A549 (cell line): ENCODE measurements around the gene REPS2. TPM values are rescaled to one million over a fixed set of nuclear protein-coding genes. Genes with fewer than 3 reads are reported as not detected.
"Not testable (repeated sequence)": the region's sequence is repeated elsewhere in the genome, so short reads cannot be mapped to it uniquely, and the experiment has no call there.

Experiments used
- ATAC-seq, 2 experiments: fragments of 200-7000 bp in 1 of 2; fragments of >200 bp in 1 of 2; cut with Nextera tagmentation in 1 of 2; cut with Tn5 transposase in 1 of 2; 3 replicates each; pipeline versions ENCODE4 v1.8.0 to v1.9.1; 2018 to 2020; ENCODE audit warnings: mild to moderate bottlenecking in 1 of 2, moderate library complexity in 1 of 2
- CTCF ChIA-PET: fragments of 300-600 bp; sonication (Branson Sonifier 250); formaldehyde crosslinking; extraction: SDS; loops from one replicate; lab custom pipeline; 2021; ENCODE audit warnings: antibody characterized with exemption, inconsistent platforms; lab: Yijun Ruan, JAX
- POLR2A ChIA-PET: fragments of 350-600 bp; formaldehyde crosslinking; extraction: SDS; loops from one replicate; lab custom pipeline; 2021; ENCODE audit warnings: antibody characterized with exemption, inconsistent platforms; lab: Yijun Ruan, JAX
- DNase-seq, 2 experiments: peaks; one replicate each; pipeline versions ENCODE4 v3.0.0 to v3.0.0-alpha.2; 2011 to 2016; ENCODE audit warnings: low read depth in 1 of 2, low spot score in 1 of 2
- FAIRE-seq: peaks from 2 replicates; lab custom pipeline; 2011; peaks lifted over from hg19 to GRCh38; lab: Jason Lieb, UNC
- H3K27ac ChIP-seq, 2 experiments: fragments of >200 bp; sonication (Bioruptor Twin); formaldehyde crosslinking; 3 replicates each; pipeline ENCODE4 v1.5.1; 2016 to 2017
- H3K4me1 ChIP-seq: fragments of >200 bp; sonication (Bioruptor Twin); formaldehyde crosslinking; 3 replicates; pipeline ENCODE4 v1.6.1; 2016
- H3K4me2 ChIP-seq: fragments of >200 bp; sonication (Bioruptor Twin); formaldehyde crosslinking; 3 replicates; pipeline ENCODE4 v1.6.1; 2016
- H3K4me3 ChIP-seq: fragments of >200 bp; sonication (Bioruptor Twin); formaldehyde crosslinking; 3 replicates; pipeline ENCODE4 v1.5.1; 2016
- H3K9me3 ChIP-seq: fragments of >200 bp; sonication (Bioruptor Twin); formaldehyde crosslinking; 3 replicates; pipeline ENCODE4 v1.6.1; 2016
- CEBPB ChIP-seq, 2 experiments: fragments of >200 bp in 1 of 2; sonication (Bioruptor Twin) in 1 of 2; formaldehyde crosslinking in 1 of 2; IDR thresholded peaks; 2 replicates each; pipeline ENCODE4 v1.6.1; 2012 to 2016
- ESRRA ChIP-seq: fragments of 150-350 bp; IDR thresholded peaks from 2 replicates; pipeline ENCODE4 v1.6.1; 2014; ENCODE audit warnings: mild to moderate bottlenecking, low read length, borderline replicate concordance
- HOXA7 ChIP-seq: fragments of 250-450 bp; sonication (Bioruptor Pico); IDR thresholded peaks from 2 replicates; pipeline ENCODE4 v1.5.0; 2020; ENCODE audit warnings: mild to moderate bottlenecking, moderate library complexity
- HOXB13 ChIP-seq: fragments of 250-450 bp; sonication (Bioruptor Pico); IDR thresholded peaks from 2 replicates; pipeline ENCODE4 v1.5.0; 2020; ENCODE audit warnings: low read depth, mild to moderate bottlenecking, moderate library complexity
- JUN ChIP-seq, 2 experiments: fragments of >200 bp; sonication (Bioruptor Twin); formaldehyde crosslinking; IDR thresholded peaks; 2 replicates in 1 of 2; 3 replicates in 1 of 2; pipeline ENCODE4 v1.6.1; 2016 to 2017
- MAZ ChIP-seq: fragments of 150-350 bp; IDR thresholded peaks from 2 replicates; pipeline ENCODE4 v1.6.1; 2014; ENCODE audit warnings: antibody characterized with exemption, low read depth, low read length, borderline replicate concordance
- NFE2L2 ChIP-seq: fragments of 150-350 bp; conservative IDR thresholded peaks from 2 replicates; pipeline ENCODE4 v1.6.1; 2014; ENCODE audit warnings: low read length
- NPAS2 ChIP-seq: fragments of 250-450 bp; sonication (Bioruptor Pico); IDR thresholded peaks from 2 replicates; pipeline ENCODE4 v1.8.0; 2022; ENCODE audit warnings: mild to moderate bottlenecking, moderate library complexity, borderline replicate concordance
- PHF8 ChIP-seq: fragments of 200-600 bp; sonication (generic); IDR thresholded peaks from 2 replicates; pipeline ENCODE4 v1.6.1; 2016; ENCODE audit warnings: low read depth, mild to moderate bottlenecking, antibody characterized with exemption, moderate library complexity, borderline replicate concordance
- POLR2A ChIP-seq: IDR thresholded peaks from 2 replicates; pipeline ENCODE4 v1.6.1; 2012; ENCODE audit warnings: mild to moderate bottlenecking, low read length
- POLR2AphosphoS2 ChIP-seq: conservative IDR thresholded peaks from 2 replicates; pipeline ENCODE4 v1.6.1; 2012; ENCODE audit warnings: low read length, improper control_type of control experiment, inconsistent platforms
- RAD21 ChIP-seq, 2 experiments: fragments of >200 bp in 1 of 2; sonication (Bioruptor Twin) in 1 of 2; formaldehyde crosslinking in 1 of 2; IDR thresholded peaks in 1 of 2; conservative IDR thresholded peaks in 1 of 2; 2 replicates in 1 of 2; 3 replicates in 1 of 2; pipeline ENCODE4 v1.6.1; 2012 to 2018; ENCODE audit warnings: inconsistent platforms in 1 of 2
- SMC3 ChIP-seq: fragments of >200 bp; sonication (Bioruptor Twin); formaldehyde crosslinking; IDR thresholded peaks from 3 replicates; pipeline ENCODE4 v1.6.1; 2018; ENCODE audit warnings: inconsistent platforms
- SREBF2 ChIP-seq: fragments of 450-650 bp; IDR thresholded peaks from 2 replicates; pipeline ENCODE4 v1.6.1; 2014; ENCODE audit warnings: mild to moderate bottlenecking, moderate library complexity
- ZC3H11A ChIP-seq: fragments of 450-650 bp; IDR thresholded peaks from 2 replicates; pipeline ENCODE4 v1.6.1; 2014; ENCODE audit warnings: antibody characterized with exemption, mild to moderate bottlenecking
- ZNF302 ChIP-seq: fragments of 250-450 bp; sonication (Bioruptor Pico); IDR thresholded peaks from 2 replicates; pipeline ENCODE4 v1.9.0; 2021; ENCODE audit warnings: inconsistent platforms, mild to moderate bottlenecking, moderate library complexity
- ZSCAN20 ChIP-seq: fragments of 250-450 bp; sonication (Bioruptor Pico); IDR thresholded peaks from 2 replicates; pipeline ENCODE4 v1.8.0; 2022; ENCODE audit warnings: mild to moderate bottlenecking, moderate library complexity
- WGBS: methylation state at CpG from one replicate; pipeline ENCODE4 v1.1.6; 2017; ENCODE audit errors: missing lambda C conversion rate; 5-methylcytosine and 5-hydroxymethylcytosine counted together
- polyA plus RNA-seq, 4 experiments: library from polyadenylated mRNA; depleted of rRNA in 3 of 4; stranded (reverse); fragments of >200 nt; fragmentation: RNase III in 1 of 4; extraction: RNeasy Plus Mini Kit Qiagen cat#74134 plus additional on column Dnase treatment in 1 of 4; gene quantifications; 2 replicates in 3 of 4; 3 replicates in 1 of 4; pipeline ENCODE4 v1.2.3, GENCODE V29; 2011 to 2017
- TF ChIP-seq, protein P1 (sequence below): fragments of 200-600 bp; sonication (generic); IDR thresholded peaks from 2 replicates; pipeline ENCODE4 v1.6.1; 2016; ENCODE audit warnings: antibody characterized with exemption, mild to moderate bottlenecking, moderate library complexity
- TF ChIP-seq, protein P2 (sequence below): IDR thresholded peaks from 2 replicates; pipeline ENCODE4 v1.6.1; 2012
- TF ChIP-seq, protein P3 (sequence below): fragments of >200 bp; sonication (Bioruptor Twin); formaldehyde crosslinking; IDR thresholded peaks from 3 replicates; pipeline ENCODE4 v1.6.1; 2016
- TF ChIP-seq, protein P4 (sequence below): fragments of 250-450 bp; sonication (Bioruptor Pico); IDR thresholded peaks from 2 replicates; pipeline ENCODE4 v1.5.0; 2020; ENCODE audit warnings: low read depth, mild to moderate bottlenecking, moderate library complexity
- TF ChIP-seq, protein P5 (sequence below): fragments of 450-650 bp; IDR thresholded peaks from 2 replicates; pipeline ENCODE4 v1.6.1; 2014; ENCODE audit warnings: antibody characterized with exemption

The REPS2 gene
- polyA plus RNA-seq, 2 of the 4 experiments (the other 2 are of a cell fraction) = 0.17 to 0.76 TPM

DNA sequence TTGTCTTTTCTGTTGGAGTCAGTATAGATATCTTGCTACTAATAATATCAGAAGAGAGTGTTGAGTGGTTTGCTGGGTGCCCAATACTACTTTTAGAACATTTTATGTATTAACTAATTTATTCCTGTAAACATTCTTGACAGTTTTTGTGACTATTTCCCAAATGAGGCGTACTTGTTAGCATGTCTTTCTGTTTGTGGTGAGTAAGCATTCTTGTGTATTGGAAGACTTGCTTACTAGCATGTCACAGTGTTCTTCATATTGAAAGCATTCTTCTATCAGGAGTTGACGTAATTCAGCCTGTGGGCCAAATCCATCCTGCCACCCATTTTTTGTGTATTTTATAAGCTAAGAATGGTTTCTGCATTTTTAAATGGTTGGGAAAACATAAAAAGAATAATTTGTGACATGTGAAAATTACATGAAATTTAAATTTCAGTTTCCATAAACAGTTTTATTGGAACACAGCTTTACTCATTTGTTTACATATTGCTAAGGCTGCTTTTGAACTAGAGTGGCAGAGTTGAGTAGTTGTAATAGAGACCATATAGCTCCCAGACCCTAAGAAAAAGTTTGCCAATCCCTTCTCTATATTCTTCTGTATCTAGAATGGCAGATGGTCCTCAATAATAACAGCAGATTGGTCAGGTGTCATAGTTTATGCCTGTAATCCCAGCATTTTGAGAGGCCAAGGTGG lies 20.4 kb downstream of the REPS2 start:
- TF ChIP-seq ZC3H11A (no peak), POLR2AphosphoS2 (no peak), HOXA7 (CRISPR knock-in tag) (no peak), RAD21 (conservative IDR thresholded peaks at IDR 0.05 in 1 of 2, IDR thresholded peaks at IDR 0.05 in 1 of 2) (no peak), POLR2A (no peak)
- TF ChIP-seq, protein P1, sequence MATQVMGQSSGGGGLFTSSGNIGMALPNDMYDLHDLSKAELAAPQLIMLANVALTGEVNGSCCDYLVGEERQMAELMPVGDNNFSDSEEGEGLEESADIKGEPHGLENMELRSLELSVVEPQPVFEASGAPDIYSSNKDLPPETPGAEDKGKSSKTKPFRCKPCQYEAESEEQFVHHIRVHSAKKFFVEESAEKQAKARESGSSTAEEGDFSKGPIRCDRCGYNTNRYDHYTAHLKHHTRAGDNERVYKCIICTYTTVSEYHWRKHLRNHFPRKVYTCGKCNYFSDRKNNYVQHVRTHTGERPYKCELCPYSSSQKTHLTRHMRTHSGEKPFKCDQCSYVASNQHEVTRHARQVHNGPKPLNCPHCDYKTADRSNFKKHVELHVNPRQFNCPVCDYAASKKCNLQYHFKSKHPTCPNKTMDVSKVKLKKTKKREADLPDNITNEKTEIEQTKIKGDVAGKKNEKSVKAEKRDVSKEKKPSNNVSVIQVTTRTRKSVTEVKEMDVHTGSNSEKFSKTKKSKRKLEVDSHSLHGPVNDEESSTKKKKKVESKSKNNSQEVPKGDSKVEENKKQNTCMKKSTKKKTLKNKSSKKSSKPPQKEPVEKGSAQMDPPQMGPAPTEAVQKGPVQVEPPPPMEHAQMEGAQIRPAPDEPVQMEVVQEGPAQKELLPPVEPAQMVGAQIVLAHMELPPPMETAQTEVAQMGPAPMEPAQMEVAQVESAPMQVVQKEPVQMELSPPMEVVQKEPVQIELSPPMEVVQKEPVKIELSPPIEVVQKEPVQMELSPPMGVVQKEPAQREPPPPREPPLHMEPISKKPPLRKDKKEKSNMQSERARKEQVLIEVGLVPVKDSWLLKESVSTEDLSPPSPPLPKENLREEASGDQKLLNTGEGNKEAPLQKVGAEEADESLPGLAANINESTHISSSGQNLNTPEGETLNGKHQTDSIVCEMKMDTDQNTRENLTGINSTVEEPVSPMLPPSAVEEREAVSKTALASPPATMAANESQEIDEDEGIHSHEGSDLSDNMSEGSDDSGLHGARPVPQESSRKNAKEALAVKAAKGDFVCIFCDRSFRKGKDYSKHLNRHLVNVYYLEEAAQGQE = no peak
- TF ChIP-seq, protein P2, sequence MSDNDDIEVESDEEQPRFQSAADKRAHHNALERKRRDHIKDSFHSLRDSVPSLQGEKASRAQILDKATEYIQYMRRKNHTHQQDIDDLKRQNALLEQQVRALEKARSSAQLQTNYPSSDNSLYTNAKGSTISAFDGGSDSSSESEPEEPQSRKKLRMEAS = no peak
- ATAC-seq (no peak), DNase-seq (no peak), FAIRE-seq (peak; percentile 32)
- WGBS = 62% methylated on average over 2 of the region's 2 CpGs
- H3K27ac ChIP-seq = no peak overlapping the region
- H3K4me2 ChIP-seq = no peak overlapping the region
- no peak overlapping the region for H3K4me3 ChIP-seq
- POLR2A ChIA-PET = no interaction called here
- no peaks in the 10 kb centered on the region for H3K9me3 ChIP-seq
- CTCF ChIA-PET = interaction anchor here (0.8 kb wide), 1 partner anchor 79 kb away, joined by 3 read pairs; no protein-coding TSS in a partner anchor
- H3K4me1 ChIP-seq = no peaks in the 10 kb centered on the region

DNA sequence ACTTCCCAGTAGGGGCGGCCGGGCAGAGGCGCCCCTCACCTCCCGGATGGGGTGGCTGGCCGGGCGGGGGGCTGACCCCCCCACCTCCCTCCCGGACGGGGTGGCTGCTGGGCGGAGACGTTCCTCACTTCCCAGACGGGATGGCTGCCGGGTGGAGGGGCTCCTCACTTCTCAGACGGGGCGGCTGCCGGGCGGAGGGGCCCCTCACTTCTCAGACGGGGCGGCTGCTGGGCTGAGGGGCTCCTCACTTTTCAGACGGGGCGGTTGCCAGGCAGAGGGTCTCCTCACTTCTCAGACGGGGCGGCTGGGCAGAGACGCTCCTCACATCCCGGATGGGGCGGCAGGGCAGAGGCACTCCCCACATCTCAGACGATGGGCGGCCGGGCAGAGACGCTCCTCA lies 22.3 kb downstream of the REPS2 start:
- H3K27ac ChIP-seq, H3K4me1 ChIP-seq, H3K9me3 ChIP-seq, FAIRE-seq, ATAC-seq, DNase-seq, POLR2A ChIA-PET, CTCF ChIA-PET, H3K4me3 ChIP-seq, H3K4me2 ChIP-seq: not testable (repeated sequence)
- WGBS = 95% methylated on average over 8 of the region's 29 CpGs

DNA sequence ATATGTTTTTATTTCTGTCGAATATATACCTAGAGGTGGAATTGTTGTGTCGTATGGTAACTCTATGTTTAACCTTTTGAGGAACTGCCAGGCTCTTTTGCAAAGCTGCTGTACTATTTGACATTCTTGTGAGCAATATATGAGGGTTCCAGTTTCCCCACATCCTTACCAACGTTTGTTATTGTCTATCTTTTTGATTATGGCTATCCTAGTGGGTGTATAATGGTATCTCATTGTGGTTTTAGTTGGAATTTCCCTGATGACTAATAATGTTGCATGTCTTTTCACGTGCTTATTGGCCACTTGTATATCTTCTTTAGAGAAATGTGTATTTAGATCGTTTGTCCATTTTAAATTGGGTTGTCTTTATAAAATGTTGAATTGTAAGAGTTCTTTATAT lies 24.5 kb downstream of the REPS2 start:
- Histone ChIP-seq H3K27ac (no peak overlapping the region), H3K9me3 (no peaks in the 10 kb centered on the region), H3K4me1 (no peaks in the 10 kb centered on the region), H3K4me3 (no peak overlapping the region), H3K4me2 (no peak overlapping the region)
- POLR2A ChIA-PET = no interaction called here
- no peak for DNase-seq
- TF ChIP-seq SREBF2 (no peak), JUN (IDR thresholded peaks at IDR 0.05) (no peak), PHF8 (no peak), ZSCAN20 (CRISPR knock-in tag) (no peak), ESRRA (no peak), CEBPB (IDR thresholded peaks at IDR 0.05) (no peak), RAD21 (conservative IDR thresholded peaks at IDR 0.05 in 1 of 2, IDR thresholded peaks at IDR 0.05 in 1 of 2) (no peak), SMC3 (no peak), NPAS2 (CRISPR knock-in tag) (no peak), ZNF302 (CRISPR knock-in tag) (no peak), HOXB13 (CRISPR knock-in tag) (no peak), MAZ (no peak), HOXA7 (CRISPR knock-in tag) (no peak), NFE2L2 (no peak), ZC3H11A (no peak)
- TF ChIP-seq, protein P3, sequence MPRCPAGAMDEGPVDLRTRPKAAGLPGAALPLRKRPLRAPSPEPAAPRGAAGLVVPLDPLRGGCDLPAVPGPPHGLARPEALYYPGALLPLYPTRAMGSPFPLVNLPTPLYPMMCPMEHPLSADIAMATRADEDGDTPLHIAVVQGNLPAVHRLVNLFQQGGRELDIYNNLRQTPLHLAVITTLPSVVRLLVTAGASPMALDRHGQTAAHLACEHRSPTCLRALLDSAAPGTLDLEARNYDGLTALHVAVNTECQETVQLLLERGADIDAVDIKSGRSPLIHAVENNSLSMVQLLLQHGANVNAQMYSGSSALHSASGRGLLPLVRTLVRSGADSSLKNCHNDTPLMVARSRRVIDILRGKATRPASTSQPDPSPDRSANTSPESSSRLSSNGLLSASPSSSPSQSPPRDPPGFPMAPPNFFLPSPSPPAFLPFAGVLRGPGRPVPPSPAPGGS = no peak
- TF ChIP-seq, protein P4, sequence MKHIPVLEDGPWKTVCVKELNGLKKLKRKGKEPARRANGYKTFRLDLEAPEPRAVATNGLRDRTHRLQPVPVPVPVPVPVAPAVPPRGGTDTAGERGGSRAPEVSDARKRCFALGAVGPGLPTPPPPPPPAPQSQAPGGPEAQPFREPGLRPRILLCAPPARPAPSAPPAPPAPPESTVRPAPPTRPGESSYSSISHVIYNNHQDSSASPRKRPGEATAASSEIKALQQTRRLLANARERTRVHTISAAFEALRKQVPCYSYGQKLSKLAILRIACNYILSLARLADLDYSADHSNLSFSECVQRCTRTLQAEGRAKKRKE = no peak
- TF ChIP-seq, protein P5, sequence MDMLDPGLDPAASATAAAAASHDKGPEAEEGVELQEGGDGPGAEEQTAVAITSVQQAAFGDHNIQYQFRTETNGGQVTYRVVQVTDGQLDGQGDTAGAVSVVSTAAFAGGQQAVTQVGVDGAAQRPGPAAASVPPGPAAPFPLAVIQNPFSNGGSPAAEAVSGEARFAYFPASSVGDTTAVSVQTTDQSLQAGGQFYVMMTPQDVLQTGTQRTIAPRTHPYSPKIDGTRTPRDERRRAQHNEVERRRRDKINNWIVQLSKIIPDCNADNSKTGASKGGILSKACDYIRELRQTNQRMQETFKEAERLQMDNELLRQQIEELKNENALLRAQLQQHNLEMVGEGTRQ = no peak
- TF ChIP-seq, protein P1 = no peak
- ATAC-seq = no peak; a peak in 1 of 6 replicates
- peak; percentile 67 for FAIRE-seq
- CTCF ChIA-PET = no interaction called here
- 10% methylated on average over 5 of the region's 5 CpGs for WGBS
